Neural progenitor cell (in vitro differentiated cells): Measurements from ENCODE around the gene KCNH5.

Experiments
- EZH2 ChIP-seq: fragments of 200-600 bp; sonication (generic); IDR thresholded peaks from 2 replicates; pipeline ENCODE4 v1.6.1; 2017; ENCODE audit warnings: antibody characterized with exemption, mild to moderate bottlenecking, moderate library complexity
- EZH2phosphoT487 ChIP-seq: fragments of 200-600 bp; sonication (generic); IDR thresholded peaks from 2 replicates; pipeline ENCODE4 v1.6.1; 2017; ENCODE audit warnings: antibody characterized with exemption
- TF ChIP-seq, protein P1 (sequence below): fragments of 200-600 bp; sonication (generic); IDR thresholded peaks from 2 replicates; pipeline ENCODE4 v1.5.1; 2017; ENCODE audit warnings: antibody characterized with exemption, mild to moderate bottlenecking

DNA sequence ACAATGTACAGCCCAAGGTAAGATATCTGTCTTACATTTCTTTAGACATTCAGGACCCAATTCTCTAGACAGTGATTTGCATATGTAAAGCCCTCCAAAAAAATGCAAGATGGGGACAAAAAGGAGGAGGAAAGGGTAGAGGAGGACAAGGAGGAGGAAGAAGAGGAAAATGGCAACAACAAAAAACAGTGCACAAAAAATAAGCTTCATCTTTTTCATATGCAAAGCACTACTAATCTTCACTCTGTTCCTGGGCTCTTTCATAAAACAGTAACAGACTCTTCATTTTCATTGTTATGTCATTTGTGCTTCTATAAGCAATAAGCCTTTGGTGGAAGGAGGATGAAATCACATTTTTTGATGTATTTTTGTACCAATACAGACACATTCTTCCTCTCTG lies 61.4 kb downstream of the KCNH5 start:
- TF ChIP-seq, protein P1, sequence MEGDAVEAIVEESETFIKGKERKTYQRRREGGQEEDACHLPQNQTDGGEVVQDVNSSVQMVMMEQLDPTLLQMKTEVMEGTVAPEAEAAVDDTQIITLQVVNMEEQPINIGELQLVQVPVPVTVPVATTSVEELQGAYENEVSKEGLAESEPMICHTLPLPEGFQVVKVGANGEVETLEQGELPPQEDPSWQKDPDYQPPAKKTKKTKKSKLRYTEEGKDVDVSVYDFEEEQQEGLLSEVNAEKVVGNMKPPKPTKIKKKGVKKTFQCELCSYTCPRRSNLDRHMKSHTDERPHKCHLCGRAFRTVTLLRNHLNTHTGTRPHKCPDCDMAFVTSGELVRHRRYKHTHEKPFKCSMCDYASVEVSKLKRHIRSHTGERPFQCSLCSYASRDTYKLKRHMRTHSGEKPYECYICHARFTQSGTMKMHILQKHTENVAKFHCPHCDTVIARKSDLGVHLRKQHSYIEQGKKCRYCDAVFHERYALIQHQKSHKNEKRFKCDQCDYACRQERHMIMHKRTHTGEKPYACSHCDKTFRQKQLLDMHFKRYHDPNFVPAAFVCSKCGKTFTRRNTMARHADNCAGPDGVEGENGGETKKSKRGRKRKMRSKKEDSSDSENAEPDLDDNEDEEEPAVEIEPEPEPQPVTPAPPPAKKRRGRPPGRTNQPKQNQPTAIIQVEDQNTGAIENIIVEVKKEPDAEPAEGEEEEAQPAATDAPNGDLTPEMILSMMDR: no peak
- TF ChIP-seq EZH2 (no peak), EZH2phosphoT487 (no peak)
